Activated naive CD4-positive, alpha-beta T cell treated with anti-CD3 and anti-CD28 coated beads, Interleukin-2, amount 10 ng/mL, durations not matched to agents 5 hours and 36 hours (primary cell): ENCODE measurements around the gene SPDYC. TPM values are rescaled to one million over a fixed set of nuclear protein-coding genes. Genes with fewer than 3 reads are reported as not detected.

Experiments used
- microRNA-seq: library from miRNA; unstranded; fragments of <30 nt; microRNA quantifications from one replicate; pipeline ENCODE4 v1.2.0, GENCODE V29; 2022; ENCODE audit warnings: borderline microRNAs expressed, borderline replicate concordance
- total RNA-seq, 2 experiments: library from RNA; stranded (reverse); gene quantifications; one replicate each; pipeline ENCODE4 v1.2.3, GENCODE V29; 2021

SPDYC gene
- total RNA-seq = not detected

GRCh38 chr11:65170058-65170534, at the start of gene SPDYC:
TSS of gene SPDYC (plus strand) at chr11:65170233. CDS start at chr11:65171358, 1,125 bp downstream.

GRCh38 chr11:65121865-65122696, 48.0 kb upstream of the SPDYC start, which contains the start of the genes FAU and MRPL49:
TSS of gene FAU (minus strand) at chr11:65122134. CDS start at chr11:65121813, 321 bp downstream.
TSS of gene MRPL49 (plus strand) at chr11:65122321. CDS start at chr11:65122347, 26 bp downstream.

GRCh38 chr11:65134240-65134951, 35.6 kb upstream of the SPDYC start, which contains the start of gene SYVN1:
TSS of gene SYVN1 (minus strand) at chr11:65134519. CDS start at chr11:65133601, 918 bp downstream.

GRCh38 chr11:65181569-65182257, 11.7 kb downstream of the SPDYC start, which contains the start of gene CAPN1:
TSS of gene CAPN1 (plus strand) at chr11:65181928. CDS start at chr11:65182702, 774 bp downstream.

Small RNAs within 50 kb of the gene (microRNA-seq; reads per million reads assigned to microRNA genes)
- not detected for gene MIR6751

Other genes with a start within 250 kb of the SPDYC start
- gene PPP2R5B, start 245.5 kb upstream of the SPDYC start, total RNA-seq = 10 to 100 TPM; 19.8 to 20.3 TPM
- not detected for gene GPHA2, start 234.3 kb upstream of the SPDYC start, total RNA-seq
- under 1 TPM; 0.20 to 0.36 TPM for gene MAJIN, start 198.1 kb upstream of the SPDYC start, total RNA-seq
- under 1 TPM in 1 of 2 experiments, not detected in 1; 0.19 TPM for gene BATF2, start 173.3 kb upstream of the SPDYC start, total RNA-seq
- gene ARL2, start 156.1 kb upstream of the SPDYC start, total RNA-seq = 10 to 100 TPM; 49.1 to 54.1 TPM
- gene SNX15, start 142.8 kb upstream of the SPDYC start, total RNA-seq = 10 to 100 TPM; 25.9 to 27.5 TPM
- 10 to 100 TPM; 29.0 to 29.6 TPM for gene SAC3D1, start 129.0 kb upstream of the SPDYC start, total RNA-seq
- gene NAALADL1, start 111.7 kb upstream of the SPDYC start, total RNA-seq = 10 to 100 TPM; 11.8 to 12.4 TPM
- gene CDCA5, start 86.2 kb upstream of the SPDYC start, total RNA-seq = 10 to 100 TPM; 72.9 to 77.5 TPM
- 10 to 100 TPM; 26.6 to 27.5 TPM for gene ZFPL1, start 86.0 kb upstream of the SPDYC start, total RNA-seq
- gene VPS51, start 74.0 kb upstream of the SPDYC start, total RNA-seq = 100 to 1,000 TPM; 167 to 172 TPM
- 10 to 100 TPM; 27.8 to 28.5 TPM for gene TM7SF2, start 58.4 kb upstream of the SPDYC start, total RNA-seq
- gene ZNHIT2, start 52.5 kb upstream of the SPDYC start, total RNA-seq = 1 to 10 TPM; 7.7 to 9.4 TPM
- 1,000 to 10,000 TPM; 1,282 to 1,325 TPM for gene FAU, start 48.1 kb upstream of the SPDYC start, total RNA-seq
- gene MRPL49, start 47.9 kb upstream of the SPDYC start, total RNA-seq = 10 to 100 TPM; 40.9 to 42.2 TPM
- 10 to 100 TPM; 39.2 to 43.4 TPM for gene SYVN1, start 35.7 kb upstream of the SPDYC start, total RNA-seq
- gene CAPN1, start 11.7 kb downstream of the SPDYC start, total RNA-seq = 100 to 1,000 TPM; 161 to 168 TPM
- gene POLA2, start 91.7 kb downstream of the SPDYC start, total RNA-seq = 10 to 100 TPM; 35.9 to 37.6 TPM
- under 1 TPM in 1 of 2 experiments, not detected in 1; 0.48 TPM for gene CDC42EP2, start 144.6 kb downstream of the SPDYC start, total RNA-seq
- gene DPF2, start 163.6 kb downstream of the SPDYC start, total RNA-seq = 10 to 100 TPM; 61.1 to 61.9 TPM
- under 1 TPM; 0.75 to 0.81 TPM for gene TIGD3, start 184.5 kb downstream of the SPDYC start, total RNA-seq
- gene SLC25A45, start 212.4 kb downstream of the SPDYC start, total RNA-seq = 10 to 100 TPM; 35.5 to 41.0 TPM
- gene FRMD8, start 216.4 kb downstream of the SPDYC start, total RNA-seq = 10 to 100 TPM; 45.8 to 49.6 TPM